Measurements from ENCODE around the gene MYO3B.

DNA sequence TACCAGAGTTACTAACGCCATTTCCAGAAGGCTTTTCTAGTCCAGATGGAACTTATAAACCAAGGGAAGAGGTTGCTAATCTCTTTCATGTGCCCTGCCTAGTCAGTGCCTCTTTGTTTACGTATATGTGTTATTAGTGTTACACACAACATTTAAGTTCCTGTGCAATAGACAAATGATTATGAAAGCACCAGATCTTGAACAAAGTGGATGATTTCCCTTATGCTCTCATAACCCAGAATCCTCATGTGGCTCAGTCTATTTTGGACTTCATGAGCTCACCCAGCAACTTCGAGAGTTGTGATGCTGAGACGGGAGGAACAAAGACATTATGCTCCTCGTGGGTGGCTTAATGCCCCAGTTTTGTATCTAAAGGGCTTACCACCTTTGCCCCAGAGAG is 322.8 kb downstream of the MYO3B start:
- TF ChIP-seq EP300 (IDR thresholded peaks at IDR 0.05; ENCODE audit: low read depth): no peak
- TF ChIP-seq POLR2AphosphoS5 (IDR thresholded peaks at IDR 0.05): peak in 2 of 3 donors; percentile 9 to 35
- TF ChIP-seq, protein P1, sequence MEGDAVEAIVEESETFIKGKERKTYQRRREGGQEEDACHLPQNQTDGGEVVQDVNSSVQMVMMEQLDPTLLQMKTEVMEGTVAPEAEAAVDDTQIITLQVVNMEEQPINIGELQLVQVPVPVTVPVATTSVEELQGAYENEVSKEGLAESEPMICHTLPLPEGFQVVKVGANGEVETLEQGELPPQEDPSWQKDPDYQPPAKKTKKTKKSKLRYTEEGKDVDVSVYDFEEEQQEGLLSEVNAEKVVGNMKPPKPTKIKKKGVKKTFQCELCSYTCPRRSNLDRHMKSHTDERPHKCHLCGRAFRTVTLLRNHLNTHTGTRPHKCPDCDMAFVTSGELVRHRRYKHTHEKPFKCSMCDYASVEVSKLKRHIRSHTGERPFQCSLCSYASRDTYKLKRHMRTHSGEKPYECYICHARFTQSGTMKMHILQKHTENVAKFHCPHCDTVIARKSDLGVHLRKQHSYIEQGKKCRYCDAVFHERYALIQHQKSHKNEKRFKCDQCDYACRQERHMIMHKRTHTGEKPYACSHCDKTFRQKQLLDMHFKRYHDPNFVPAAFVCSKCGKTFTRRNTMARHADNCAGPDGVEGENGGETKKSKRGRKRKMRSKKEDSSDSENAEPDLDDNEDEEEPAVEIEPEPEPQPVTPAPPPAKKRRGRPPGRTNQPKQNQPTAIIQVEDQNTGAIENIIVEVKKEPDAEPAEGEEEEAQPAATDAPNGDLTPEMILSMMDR (IDR thresholded peaks at IDR 0.05): no peak
- no peak for TF ChIP-seq POLR2A (IDR thresholded peaks at IDR 0.05)
